ENCODE results near the gene POLH. TPM values are rescaled to one million over a fixed set of nuclear protein-coding genes. Genes with fewer than 3 reads are reported as not detected.

POLH gene
- total RNA-seq, 1 experiment from 2014 or later = 8.2 TPM

DNA sequence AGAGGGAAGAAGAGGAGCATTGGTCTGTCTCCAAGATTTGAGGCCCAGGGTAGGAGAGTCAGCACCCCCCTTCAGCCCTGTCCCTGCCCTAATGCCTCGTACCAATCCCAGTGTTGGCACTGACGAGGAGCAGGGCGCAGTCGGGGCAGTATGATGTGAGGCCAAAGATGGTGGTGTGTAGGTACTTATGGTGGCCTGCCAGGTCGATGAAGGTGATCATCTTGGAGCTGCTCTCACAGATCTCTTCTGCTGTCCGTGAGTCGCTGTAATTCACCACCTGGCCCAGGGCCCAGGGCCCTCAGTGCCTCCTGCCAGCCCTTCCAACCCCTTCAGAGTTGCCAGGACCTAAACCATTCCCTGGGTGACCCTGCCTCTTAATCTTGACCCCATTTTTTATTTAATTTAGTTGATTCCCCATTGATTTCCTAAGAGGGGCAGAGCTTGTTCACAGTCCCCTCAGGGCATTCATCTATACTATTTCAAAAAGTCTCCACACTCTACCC is 48.9 kb downstream of the POLH start:
- POLR2A ChIA-PET (ENCODE audit: unreplicated experiment) = no interaction called here
- peaks cover 31% of the 10 kb centered on the region for H3K79me2 ChIP-seq (ENCODE audit: low read length)

DNA sequence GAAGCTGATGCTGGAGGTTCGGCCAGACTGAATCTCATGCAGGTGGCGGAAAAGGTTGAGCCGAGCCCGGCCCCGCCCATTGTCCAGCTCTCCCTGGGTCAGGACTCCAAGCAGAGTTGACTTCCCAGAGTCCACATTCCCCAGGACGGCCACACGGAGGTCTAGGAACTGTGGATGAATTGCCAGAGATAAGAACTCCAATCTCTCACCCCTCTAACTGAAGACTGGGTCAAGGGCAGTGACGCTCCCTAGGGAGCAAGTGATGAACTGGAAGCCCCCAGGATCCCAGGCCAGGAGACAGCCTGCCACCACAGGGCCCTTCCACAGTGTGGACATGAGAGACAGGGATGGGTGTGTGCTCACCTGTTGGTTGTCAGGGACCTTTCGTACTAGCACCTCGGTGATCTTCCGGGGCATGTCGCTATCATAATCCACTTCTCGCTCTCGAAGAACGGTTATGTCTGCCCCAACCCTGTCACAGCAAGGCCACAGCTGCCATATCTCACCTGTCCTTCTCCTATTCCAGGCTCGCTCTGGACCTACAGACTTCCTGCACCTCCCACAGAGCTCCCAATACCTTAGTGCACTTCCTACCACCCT is 49.5 kb downstream of the POLH start:
- no peak for DNase-seq
- ChIA-PET CTCF (no interaction called here), POLR2A (ENCODE audit: unreplicated experiment) (no interaction called here)
- H2AFZ ChIP-seq (ENCODE audit: low read length) = no peak overlapping the region
- no TSS peak for BruUV-seq (replicated peaks)
- no peak overlapping the region for H3K4me3 ChIP-seq (ENCODE audit: low read length)
- H3K4me1 ChIP-seq (ENCODE audit: insufficient read depth, low read length) = peaks cover 21% of the 10 kb centered on the region
- peaks cover 31% of the 10 kb centered on the region for H3K79me2 ChIP-seq (ENCODE audit: low read length)
- H3K27ac ChIP-seq (ENCODE audit: low read length) = no peak overlapping the region
- H4K20me1 ChIP-seq (ENCODE audit: low read length) = no peaks in the 10 kb centered on the region
- intact Hi-C loops (cut with micrococcal nuclease) = no loop called here
- H3K36me3 ChIP-seq (ENCODE audit: low read depth, low read length) = peaks cover 37% of the 10 kb centered on the region
- H3K9ac ChIP-seq (ENCODE audit: low read length) = no peak overlapping the region
- H3K27me3 ChIP-seq (ENCODE audit: low read length) = no peaks in the 10 kb centered on the region
- no peaks in the 10 kb centered on the region for H3F3A ChIP-seq (ENCODE audit: low read length, unreplicated experiment)
- no peaks in the 10 kb centered on the region for H3K9me3 ChIP-seq (ENCODE audit: low read length)
- no peak overlapping the region for H3K4me2 ChIP-seq (ENCODE audit: low read length)
- TF ChIP-seq EZH2 (IDR thresholded peaks at IDR 0.05; ENCODE audit: low read length, unreplicated experiment) (no peak), EZH2phosphoT487 (IDR thresholded peaks at IDR 0.05; ENCODE audit: borderline replicate concordance, low read length) (no peak)
- TF ChIP-seq, protein P1, sequence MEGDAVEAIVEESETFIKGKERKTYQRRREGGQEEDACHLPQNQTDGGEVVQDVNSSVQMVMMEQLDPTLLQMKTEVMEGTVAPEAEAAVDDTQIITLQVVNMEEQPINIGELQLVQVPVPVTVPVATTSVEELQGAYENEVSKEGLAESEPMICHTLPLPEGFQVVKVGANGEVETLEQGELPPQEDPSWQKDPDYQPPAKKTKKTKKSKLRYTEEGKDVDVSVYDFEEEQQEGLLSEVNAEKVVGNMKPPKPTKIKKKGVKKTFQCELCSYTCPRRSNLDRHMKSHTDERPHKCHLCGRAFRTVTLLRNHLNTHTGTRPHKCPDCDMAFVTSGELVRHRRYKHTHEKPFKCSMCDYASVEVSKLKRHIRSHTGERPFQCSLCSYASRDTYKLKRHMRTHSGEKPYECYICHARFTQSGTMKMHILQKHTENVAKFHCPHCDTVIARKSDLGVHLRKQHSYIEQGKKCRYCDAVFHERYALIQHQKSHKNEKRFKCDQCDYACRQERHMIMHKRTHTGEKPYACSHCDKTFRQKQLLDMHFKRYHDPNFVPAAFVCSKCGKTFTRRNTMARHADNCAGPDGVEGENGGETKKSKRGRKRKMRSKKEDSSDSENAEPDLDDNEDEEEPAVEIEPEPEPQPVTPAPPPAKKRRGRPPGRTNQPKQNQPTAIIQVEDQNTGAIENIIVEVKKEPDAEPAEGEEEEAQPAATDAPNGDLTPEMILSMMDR (conservative IDR thresholded peaks at IDR 0.05; ENCODE audit: low read depth, low read length) = no peak
- ATAC-seq = no peak
- no peaks in the 10 kb centered on the region for H3K9me2 ChIP-seq (replicated peaks; ENCODE audit: low read length)

More for the DNA sequence above, 48.9 kb downstream of the POLH start:
- Histone ChIP-seq H3K9ac (ENCODE audit: low read length) (no peak overlapping the region), H3K27me3 (ENCODE audit: low read length) (no peaks in the 10 kb centered on the region), H3K27ac (ENCODE audit: low read length) (no peak overlapping the region), H3K4me2 (ENCODE audit: low read length) (no peak overlapping the region), H4K20me1 (ENCODE audit: low read length) (no peaks in the 10 kb centered on the region), H2AFZ (ENCODE audit: low read length) (no peak overlapping the region), H3K9me3 (ENCODE audit: low read length) (no peaks in the 10 kb centered on the region), H3K4me1 (ENCODE audit: insufficient read depth, low read length) (peaks cover 17% of the 10 kb centered on the region), H3K4me3 (ENCODE audit: low read length) (no peak overlapping the region), H3K9me2 (replicated peaks; ENCODE audit: low read length) (no peaks in the 10 kb centered on the region), H3F3A (ENCODE audit: low read length, unreplicated experiment) (no peaks in the 10 kb centered on the region), H3K36me3 (ENCODE audit: low read depth, low read length) (peaks cover 41% of the 10 kb centered on the region)
- intact Hi-C loops (cut with micrococcal nuclease) = no loop called here
- TF ChIP-seq, protein P1 (conservative IDR thresholded peaks at IDR 0.05; ENCODE audit: low read depth, low read length) = no peak
- TF ChIP-seq EZH2 (IDR thresholded peaks at IDR 0.05; ENCODE audit: low read length, unreplicated experiment) (no peak), EZH2phosphoT487 (IDR thresholded peaks at IDR 0.05; ENCODE audit: borderline replicate concordance, low read length) (no peak)
- BruUV-seq (replicated peaks) = no TSS peak
- no peak for ATAC-seq
- no peak for DNase-seq
- CTCF ChIA-PET = no interaction called here
